Gastroesophageal sphincter (tissue), 3 donors: ENCODE data around the gene VEGFA.

ENCODE experiments used
- CTCF ChIP-seq, 4 experiments: fragments of 200-600 bp in 2 of 4; fragments of 450-650 bp in 2 of 4; sonication (generic) in 1 of 4; IDR thresholded peaks; one replicate each; pipeline ENCODE4 v1.5.1; 2017 to 2019; ENCODE audit warnings: antibody characterized with exemption in 4 of 4, mild to moderate bottlenecking in 2 of 4, moderate library complexity in 2 of 4
- EP300 ChIP-seq: sonication (generic); formaldehyde crosslinking; IDR thresholded peaks from one replicate; pipeline ENCODE4 v1.6.1; 2017; ENCODE audit warnings: antibody characterized with exemption, mild to moderate bottlenecking
- POLR2A ChIP-seq, 2 donors: fragments of 450-650 bp; IDR thresholded peaks; one replicate each; pipeline ENCODE4 v1.6.1; 2017; ENCODE audit warnings: antibody characterized with exemption in 2 of 2, mild to moderate bottlenecking in 2 of 2, moderate library complexity in 1 of 2
- POLR2AphosphoS5 ChIP-seq: sonication (generic); formaldehyde crosslinking; IDR thresholded peaks from one replicate; pipeline ENCODE4 v1.6.1; 2017; ENCODE audit warnings: antibody characterized with exemption

- TF ChIP-seq CTCF (IDR thresholded peaks at IDR 0.05) (no peak), POLR2A (IDR thresholded peaks at IDR 0.05) (no peak), EP300 (no peak), POLR2AphosphoS5 (no peak)
Measured at GRCh38 chr6:43826730-43827129, 56.7 kb downstream of the VEGFA start.
